ENCODE measurements around the gene SLIT1. TPM values are rescaled to one million over a fixed set of nuclear protein-coding genes. Genes with fewer than 3 reads are reported as not detected.

SLIT1 gene
- polyA plus RNA-seq, 4 donors = 4.3 to 8.2 (median 6.5) TPM

DNA sequence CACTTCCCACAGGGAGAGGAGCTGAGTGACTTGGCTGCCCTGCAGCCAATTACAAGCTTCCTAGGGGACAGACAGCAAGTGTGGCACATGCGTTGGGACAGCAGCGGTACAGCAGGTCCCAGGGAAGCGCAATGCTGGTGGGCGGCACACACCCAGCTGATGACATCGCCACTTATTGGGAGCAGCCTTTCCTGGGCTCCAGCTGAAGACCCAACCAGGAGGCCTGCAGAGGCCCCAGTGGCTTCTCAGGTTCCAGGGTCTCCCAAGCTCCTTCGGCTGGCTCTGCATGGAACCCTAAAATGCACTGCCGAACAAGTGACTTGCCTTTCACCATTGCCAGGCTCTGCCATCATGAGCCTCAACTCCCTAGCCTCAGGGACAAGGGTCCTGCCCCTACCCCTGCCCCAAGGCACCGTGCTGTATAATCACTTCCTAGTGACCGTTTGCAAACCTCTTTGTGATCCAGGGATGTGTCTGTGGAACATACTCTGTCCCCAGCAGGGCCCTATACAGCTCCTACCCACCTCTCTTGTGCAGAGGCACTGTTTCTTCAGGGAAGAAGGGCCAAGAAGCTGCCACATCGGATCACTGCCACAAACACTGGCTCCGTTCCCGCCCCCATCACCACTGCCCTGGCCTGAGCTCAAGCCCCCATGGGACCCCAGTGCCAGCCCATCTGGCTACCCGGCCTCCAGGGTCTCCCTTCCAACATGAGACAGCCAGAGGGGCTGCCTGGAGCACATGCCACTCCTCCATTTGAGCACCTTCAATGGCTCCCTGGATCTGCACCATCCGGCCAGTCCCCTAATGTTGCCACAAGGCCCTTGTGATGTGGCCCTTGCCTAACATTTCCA is 19.3 kb upstream of the SLIT1 start:
- no peak for DNase-seq (ENCODE audit: low read depth in 4 of 4, low spot score in 3 of 4)

DNA sequence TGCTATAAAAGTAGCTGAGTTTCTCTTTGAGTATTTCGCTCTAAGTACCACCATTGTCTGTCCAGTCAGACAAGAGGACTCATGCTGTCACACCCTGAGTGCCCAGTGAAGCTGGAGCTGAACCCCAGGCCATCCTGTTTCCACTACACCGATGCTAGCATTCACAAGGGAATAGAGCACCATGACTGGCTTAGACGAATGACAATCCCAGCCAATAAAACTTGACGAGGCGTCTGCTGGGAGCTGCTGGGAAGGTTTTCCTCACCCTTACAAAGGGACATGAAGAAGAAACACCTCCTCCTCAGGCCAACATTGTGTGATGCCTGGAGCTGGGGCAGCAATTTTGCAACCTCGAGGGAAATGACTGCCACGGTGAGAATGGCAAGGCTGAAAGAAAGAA is 17.5 kb upstream of the SLIT1 start:
- DNase-seq (ENCODE audit: low read depth in 4 of 4, low spot score in 3 of 4) = no peak

DNA sequence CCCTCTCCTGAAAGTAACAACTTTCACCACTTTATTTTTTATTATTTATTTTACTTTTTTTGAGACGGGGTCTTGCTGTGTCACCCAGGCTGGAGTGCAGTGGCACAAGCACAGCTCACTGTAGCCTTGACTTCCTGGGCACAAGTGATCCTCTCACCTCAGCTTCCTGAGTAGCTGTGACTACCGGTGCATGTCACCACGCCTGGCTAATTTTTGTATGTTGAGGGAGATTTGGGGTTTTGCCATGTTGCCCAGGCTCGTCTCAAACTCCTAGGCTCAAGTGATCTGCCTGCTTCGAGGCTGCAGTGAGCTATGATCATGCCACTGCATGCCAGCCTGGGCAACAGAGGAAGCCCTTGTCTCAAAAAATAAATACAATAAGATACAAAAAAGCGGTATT is 14.9 kb upstream of the SLIT1 start:
- no peak for DNase-seq (ENCODE audit: low read depth in 4 of 4, low spot score in 3 of 4)

DNA sequence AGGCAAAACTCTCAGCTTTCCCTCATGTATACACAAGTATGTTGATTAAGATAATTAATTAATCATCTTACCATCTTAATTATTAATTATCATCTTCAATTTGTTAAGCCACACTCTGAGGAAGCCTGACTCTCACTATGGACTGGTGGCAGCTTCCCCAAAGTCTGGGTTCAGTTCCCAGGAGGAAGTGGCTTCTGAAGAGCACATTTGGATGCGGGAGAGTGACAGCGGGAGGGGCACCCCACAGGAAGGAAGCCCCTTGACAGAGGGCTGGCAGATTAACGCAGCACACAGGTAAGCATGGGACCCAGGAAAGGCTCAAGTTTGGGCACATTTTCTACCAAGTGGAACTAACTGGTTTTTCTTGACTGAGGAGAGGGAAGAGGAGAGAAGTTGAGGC is 13.4 kb upstream of the SLIT1 start:
- DNase-seq (ENCODE audit: low read depth in 4 of 4, low spot score in 3 of 4) = no peak

DNA sequence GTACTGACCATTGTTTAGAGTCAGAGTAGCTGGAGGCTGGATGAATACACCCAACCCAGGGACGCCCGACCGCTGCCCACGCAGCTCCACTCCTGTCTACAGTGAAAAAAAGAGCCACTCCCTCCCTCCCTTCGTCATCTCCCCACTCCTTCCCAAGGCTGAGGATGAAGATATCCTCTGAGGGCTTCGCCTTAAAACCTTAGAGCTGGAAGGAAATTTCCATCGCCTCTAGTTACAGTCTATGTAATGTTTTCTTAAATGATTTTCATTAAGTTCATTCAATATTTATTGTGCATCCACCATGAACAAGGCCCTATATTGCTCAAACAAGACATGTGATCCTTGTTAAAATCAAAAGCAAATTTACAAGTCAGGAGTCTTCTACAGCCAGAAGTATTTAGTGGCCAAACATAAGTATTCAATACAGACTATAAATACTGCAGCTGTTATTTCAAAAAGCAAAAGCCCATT is 11.3 kb upstream of the SLIT1 start:
- DNase-seq (ENCODE audit: low read depth in 4 of 4, low spot score in 3 of 4) = no peak

DNA sequence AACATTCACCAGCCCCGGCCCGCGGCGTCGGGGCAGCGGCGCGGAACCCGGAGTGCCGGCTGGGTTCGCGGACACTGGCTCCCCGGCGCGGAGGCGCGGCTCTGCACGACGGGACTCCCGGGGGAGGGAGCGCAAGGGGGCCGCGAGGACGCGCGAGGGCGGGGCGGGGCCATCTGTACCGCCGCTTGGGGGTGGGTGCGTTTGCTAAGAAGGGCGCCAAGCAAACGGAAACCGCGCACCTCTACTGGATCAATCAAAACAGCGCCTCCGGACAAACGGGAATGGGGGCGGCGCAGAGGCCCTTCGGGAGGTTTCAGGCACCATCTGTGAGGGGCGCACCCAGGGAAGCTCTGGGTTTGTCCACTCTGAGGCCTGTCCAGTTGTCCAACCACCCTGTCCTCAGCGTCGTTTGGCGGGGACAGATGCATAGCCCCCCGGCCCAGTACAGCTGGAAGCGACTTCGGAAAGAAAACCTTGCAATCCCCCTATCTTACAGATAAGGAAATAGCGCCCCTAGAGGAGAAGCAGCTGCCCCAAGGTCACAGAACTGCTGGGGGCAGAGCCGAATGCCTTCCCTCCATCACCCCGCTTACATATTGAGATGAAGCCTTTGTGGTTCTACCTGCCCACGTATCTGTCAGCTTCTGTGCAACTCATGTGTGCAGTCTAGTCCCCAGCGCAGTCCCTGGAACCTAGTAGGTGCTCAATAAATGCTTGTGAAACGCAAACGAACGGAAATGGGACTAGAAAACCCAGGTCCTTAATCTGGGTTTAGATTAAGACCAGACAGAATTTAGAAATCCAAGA is 10.7 kb upstream of the SLIT1 start:
- DNase-seq (ENCODE audit: low read depth in 4 of 4, low spot score in 3 of 4) = no peak

DNA sequence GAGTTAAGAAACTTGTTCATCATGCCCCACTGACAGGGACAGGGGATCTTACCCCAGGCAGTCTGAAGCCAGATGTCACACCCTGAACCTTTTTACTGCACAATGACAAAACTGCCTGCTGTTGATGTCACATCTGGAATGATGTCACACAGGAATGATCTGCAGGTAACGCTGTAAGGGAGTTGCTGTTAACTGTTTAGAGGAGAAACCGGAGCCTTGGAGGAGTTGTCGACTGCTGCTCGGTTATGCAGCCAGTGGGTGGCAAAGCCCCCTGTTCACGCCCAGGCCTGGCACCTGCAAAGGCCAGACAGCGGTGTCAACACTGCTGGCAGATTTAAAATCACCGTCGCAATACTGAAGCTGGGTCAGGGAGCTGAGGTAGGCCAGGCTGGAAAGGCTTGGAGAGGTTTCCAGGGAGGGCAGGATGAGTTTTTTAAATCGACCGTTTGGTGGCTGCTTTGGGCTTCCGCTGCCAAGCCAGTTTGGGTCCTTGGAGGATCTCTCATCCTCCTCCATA is 10.0 kb upstream of the SLIT1 start:
- DNase-seq (ENCODE audit: low read depth in 4 of 4, low spot score in 3 of 4) = no peak

DNA sequence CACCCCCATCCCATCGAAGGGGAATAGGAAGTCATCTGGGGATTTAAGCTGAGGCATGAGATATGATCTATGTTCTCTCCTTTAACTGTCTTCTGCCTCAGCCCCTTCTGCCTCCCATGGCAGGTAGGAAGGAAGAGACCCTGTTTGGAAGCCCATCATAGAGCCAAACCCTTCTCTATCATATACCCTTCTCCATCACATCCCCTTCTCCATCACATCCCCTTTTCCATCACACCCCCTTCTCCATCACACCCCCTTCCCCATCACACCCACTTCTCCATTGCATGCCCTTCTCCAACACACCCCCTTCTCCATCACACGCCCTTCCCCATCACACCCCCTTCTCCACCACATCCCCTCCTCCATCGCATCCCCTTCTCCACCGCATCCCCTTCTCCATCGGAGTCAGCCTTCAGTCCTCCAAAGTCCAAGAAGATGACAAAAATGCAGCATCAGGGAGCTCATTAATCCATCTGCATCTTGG is 7.2 kb upstream of the SLIT1 start:
- DNase-seq (ENCODE audit: low read depth in 4 of 4, low spot score in 3 of 4) = no peak

DNA sequence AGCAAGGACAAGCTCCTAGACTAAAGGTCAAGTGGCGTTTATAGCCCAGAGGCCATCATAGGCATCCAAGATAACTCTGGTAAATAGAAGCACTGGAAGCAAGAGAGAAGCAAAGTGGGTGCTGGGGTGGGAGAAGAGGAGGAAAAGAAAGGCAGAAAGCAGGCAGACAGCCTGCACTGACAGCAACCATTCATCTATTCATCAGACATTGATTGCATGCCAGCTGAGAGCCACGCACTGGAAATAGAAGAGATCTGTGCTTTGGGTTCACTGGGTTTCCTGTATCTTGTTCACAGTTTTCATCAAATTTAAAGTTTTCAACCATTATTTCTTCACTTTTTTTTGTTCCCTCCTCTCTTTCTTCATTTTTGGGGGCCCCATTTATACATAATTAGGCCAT is 4.7 kb upstream of the SLIT1 start:
- no peak for DNase-seq (ENCODE audit: low read depth in 4 of 4, low spot score in 3 of 4)

DNA sequence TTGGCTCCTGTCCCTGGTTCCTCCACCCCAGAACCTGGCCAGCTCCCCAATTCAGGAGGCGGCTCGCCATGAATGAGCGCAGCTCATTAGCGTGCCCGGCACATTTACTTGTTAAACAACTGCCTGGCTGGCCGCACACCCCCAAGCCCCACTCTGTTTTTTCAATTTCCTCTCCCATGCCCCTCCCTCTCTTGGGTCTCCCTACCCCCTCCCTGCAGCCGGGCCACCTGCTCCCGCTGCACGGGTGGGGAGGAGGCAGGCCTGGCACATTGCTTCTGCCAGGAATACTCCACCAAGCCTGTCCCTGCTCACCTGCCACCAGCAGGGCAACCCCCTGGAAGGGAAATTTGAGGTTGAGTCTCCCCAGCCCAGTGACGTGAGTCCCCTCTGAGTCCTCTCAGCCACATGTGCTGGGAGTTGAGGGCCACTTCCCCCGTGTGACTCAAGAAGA is 2.5 kb upstream of the SLIT1 start:
- DNase-seq (ENCODE audit: low read depth in 4 of 4, low spot score in 3 of 4) = no peak

DNA sequence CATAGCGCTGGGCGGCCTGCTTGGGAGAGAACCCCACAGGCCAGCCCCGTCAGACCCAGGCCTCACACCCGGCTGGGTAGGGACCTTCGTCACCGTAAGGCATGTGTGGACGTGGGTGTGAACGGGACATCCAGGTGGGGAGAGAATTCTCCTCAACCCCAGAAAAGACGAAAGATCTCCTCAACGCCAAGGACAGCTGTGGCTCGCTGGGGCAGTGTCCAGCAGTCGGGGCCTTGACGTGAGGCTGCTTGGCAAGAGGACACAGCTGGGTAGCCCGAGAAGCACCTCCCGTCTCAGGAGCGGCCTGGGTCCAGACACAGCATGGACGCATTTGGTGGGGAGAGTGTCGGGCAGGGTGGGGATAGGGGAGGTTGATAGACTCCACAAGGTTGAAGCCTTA is 1.2 kb upstream of the SLIT1 start:
- DNase-seq (ENCODE audit: low read depth in 4 of 4, low spot score in 3 of 4) = no peak

DNA sequence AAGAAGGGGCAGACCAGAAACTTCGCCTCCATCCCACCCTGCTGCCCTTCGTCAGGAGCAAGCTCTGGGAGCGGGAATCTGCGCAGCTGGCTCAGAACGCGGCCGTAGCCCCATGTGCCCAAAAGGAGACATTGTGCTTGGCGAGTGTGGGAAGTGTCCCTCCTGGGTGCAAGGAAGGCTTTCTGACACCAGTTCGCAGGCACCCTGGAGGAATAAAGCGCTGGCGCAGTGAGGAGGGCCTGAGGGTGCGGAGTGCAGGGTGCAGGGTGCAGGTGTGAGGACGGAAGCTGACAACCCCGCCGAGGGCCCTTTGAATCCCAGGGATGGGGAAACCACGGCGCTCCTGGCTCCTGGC is 811 bp downstream of the SLIT1 start:
- DNase-seq (ENCODE audit: low read depth in 4 of 4, low spot score in 3 of 4) = no peak

DNA sequence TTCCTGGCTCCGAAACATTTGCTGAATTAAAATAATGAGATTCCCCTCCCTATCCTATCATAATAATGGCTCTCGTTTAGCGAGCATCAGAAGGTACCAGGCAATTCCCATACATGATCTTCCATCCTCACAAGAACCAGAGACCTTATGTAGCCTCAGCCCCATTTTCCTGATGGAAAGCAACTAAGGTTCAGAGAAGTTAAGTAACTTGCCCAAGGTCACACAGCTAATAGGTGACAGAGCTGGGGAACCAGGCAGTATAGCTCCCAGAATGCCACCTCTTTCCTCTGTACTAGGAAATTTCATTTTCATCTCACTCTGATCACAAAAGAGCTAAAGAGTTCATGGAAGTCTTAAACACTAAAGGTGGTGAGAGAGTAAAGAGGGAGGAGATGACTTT is 2.4 kb downstream of the SLIT1 start:
- DNase-seq (ENCODE audit: low read depth in 4 of 4, low spot score in 3 of 4) = no peak

DNA sequence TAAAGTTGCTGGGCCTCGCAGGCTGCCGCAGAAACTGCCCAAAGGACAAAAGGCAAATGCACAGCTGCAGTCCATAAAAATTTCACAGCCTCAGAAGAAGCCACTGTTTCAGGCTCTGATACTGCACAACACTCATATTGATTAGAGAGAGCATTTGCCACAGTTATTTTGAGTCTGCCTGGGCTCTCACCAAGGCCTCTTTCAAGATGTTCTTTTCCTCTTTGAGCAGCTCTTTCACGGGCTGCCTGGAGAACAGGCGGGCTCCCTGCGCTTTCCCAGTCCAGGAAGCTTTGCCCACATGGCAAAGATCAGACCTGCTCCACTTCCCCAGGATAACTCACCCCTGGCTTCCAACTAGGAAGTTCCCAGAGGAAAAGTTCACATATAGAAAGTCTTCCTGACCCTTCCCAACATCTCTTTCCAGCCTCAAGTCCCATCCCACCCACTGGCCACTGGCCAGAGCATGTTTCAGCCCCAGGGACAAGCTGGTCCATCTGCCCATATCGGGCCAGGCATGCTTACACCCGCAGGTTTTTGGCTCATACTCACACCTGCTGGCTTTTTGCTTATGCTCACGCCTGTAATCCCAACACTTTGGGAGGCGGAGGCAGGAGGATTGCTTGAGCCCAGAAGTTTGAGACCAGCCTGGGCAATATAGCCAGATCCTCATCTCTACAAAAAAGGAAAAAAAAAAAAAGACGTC is 3.3 kb downstream of the SLIT1 start:
- no peak for DNase-seq (ENCODE audit: low read depth in 4 of 4, low spot score in 3 of 4)

DNA sequence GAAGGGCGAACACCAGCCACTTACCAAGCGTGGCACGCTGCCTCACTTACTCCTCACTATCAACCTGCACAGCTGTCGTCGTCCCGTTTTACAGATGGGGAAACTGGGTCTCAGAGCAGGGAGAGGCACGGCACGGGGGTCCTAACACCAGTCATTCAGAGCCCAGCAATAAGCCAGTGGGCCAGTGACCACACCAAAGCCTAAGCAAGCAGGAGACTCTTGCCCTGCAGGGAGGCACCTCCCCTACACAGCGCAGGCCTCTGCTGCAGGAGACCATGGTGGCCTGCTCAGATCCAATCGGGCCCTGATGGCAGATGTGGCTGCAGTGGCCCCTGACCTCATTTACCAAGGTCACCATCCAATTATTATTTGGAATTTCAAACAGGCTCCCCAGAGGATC is 4.8 kb downstream of the SLIT1 start:
- DNase-seq (ENCODE audit: low read depth in 4 of 4, low spot score in 3 of 4) = no peak

DNA sequence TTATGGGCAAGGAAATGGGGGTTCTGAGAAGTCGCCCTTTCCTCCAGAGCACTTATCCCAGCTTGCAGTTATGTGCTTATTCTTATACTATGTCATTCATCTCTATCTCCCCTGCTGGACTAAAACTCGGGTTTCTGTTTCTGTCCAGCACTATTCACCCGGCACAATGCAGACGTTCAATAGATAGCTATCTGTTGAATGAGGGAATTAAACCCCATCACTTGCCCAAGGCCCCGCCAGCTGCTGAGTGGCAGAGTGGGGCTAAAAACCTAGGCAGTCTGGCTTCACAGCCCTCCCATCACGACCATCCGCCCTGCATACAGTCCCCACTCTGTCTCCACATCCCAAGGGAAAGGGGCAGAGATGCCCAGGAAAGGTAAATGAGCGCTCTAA is 5.4 kb downstream of the SLIT1 start:
- no peak for DNase-seq (ENCODE audit: low read depth in 4 of 4, low spot score in 3 of 4)

DNA sequence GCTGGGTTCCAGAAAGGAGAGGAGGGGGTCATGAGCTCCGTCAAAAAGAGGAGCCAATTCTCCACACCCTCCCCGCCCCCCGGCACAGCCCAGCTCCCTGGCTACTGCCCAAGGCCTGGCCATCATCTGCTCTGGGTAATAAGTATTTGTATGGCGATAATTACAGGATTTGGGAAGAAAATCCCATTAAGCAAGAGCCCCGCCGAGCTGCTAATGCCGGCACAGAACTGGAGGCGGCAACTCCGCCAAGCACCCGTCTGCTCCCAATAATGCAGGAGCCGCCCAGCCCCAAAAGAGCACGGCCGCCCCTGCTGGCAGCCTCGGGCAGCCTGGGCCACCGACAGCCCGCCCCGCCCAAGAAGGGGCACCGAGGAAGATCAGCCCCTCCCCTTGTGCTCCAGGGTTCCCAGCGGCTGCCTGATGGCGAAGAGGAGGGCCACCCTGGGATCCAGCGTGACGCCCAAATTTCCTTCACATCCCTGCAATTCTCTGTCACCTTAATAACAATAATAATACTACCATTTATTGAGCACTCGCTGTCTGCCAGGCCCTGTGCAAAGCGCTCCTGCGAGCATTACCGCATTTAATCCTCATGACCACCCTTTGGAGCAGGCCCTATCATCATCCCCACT is 5.9 kb downstream of the SLIT1 start:
- DNase-seq (ENCODE audit: low read depth in 4 of 4, low spot score in 3 of 4) = no peak

DNA sequence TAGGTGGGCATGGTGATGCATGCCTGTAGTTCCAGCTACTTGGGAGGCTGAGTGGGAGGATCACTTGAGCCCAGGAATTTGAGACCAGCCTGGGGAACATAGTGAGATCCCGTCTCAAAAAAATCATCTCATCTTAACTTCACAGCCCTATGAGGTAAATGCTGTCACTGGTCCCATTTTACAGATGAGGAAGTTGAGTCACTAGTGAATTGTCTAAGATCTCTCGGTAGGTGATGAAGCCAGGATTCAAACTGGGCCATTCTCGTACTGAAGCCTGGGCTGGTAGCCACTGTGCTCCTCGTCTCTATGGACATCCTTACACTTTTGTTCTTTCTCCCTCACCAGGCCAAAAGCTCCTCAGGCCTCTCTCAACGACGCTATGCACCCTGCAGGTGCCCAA is 6.4 kb downstream of the SLIT1 start:
- DNase-seq (ENCODE audit: low read depth in 4 of 4, low spot score in 3 of 4) = no peak

DNA sequence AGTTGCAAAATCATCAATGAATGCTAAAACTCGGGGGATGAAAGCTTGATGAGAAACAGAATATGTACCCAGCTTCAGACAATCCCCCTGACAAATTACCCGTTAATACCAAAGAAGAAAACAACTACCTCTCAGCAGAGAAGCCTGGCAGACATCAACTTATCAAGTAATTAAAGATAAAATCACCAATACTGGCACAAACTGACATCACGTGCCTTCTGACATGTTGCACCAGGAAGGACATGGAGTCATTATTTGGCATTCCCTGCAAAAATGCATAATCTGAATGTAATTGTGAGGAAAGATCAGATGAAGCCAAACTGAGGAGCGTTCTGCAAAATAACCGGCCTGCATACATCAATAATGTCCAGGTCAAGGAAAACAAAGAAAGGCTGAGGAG is 7.7 kb downstream of the SLIT1 start:
- no peak for DNase-seq (ENCODE audit: low read depth in 4 of 4, low spot score in 3 of 4)

DNA sequence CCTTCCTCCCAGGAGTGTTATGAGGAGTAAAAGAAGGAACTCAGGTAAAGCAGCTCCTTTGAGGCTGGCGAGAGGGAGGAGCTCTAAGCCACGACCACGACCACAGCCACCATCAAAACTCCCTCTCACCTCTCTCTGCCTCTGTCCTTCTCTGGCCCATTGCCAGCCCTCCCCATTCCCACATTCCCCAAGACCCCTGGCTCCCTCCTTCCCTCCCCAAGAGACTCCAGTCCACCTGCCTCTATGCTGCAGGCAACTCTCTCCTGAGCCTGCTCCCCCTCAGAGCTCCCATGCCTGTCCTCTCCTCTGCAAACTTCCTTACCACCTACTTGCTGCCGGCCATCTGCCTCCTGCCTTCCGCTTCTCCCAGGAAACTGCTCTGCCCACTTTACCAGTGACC is 9.5 kb downstream of the SLIT1 start:
- no peak for DNase-seq (ENCODE audit: low read depth in 4 of 4, low spot score in 3 of 4)

DNA sequence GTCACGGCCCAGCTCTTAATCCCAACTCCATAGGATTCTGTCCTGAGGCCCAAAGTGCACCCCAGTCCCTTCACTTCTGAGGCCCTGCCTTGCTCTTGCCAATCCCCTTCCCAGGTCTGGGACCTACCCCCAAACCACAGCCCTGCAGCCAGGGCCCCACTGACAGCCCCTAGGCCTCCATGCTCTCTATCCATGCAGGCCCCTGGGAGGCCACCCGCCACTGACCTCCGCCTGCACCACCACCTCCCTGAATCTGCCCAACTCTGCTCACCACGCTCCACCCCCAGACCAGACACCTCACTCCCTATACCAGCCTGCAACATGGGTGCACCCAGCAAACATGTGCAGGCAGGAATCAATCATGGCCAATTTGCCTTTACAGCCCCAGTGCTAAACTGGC is 10.2 kb downstream of the SLIT1 start:
- no peak for DNase-seq (ENCODE audit: low read depth in 4 of 4, low spot score in 3 of 4)
